ENCODE results near the gene IPO11. TPM values are rescaled to one million over a fixed set of nuclear protein-coding genes. Genes with fewer than 3 reads are reported as not detected.

Gene IPO11
- 22.7 and 24.9 TPM in 2 replicates for total RNA-seq

GRCh38 chr5:62412549-62413329, at the start of gene IPO11:
Gene IPO11, plus strand, starts transcription at chr5:62412763. Its CDS starts 24,517 bp downstream, at chr5:62437280.

GRCh38 chr5:62403411-62404250, 8.9 kb upstream of the IPO11 start, which contains the start of gene DIMT1:
Gene DIMT1, minus strand, starts transcription at chr5:62403905. Its CDS starts 133 bp downstream, at chr5:62403772.

DNA sequence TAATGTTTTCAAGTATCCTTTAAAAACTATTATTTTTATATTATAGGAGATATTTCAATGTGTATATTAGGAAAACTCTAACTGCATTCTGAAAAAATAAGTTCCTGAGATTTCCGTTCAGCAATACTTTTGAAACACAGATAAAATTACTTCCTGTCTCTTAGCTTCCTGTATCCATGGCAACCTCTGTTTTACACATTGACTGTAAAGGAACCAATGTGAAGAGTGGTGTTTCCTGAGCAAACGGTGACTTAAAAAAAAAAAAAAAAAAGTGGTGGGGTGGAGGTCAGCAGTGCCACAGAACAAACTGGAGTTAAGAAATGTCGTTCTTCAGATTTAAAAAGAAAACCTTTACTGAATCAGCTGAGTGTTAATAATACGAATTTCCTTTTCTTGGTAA, 166.0 kb downstream of the IPO11 start, which contains the start of gene LRRC70:
Gene LRRC70 (plus strand): TSS at position 280 of the 400 bp plus-strand sequence. CDS start 620 bp downstream, outside the sequence.

Other genes with a start within 250 kb of the IPO11 start
- 32.6 and 42.0 TPM in 2 replicates for gene KIF2A, start 106.6 kb upstream of the IPO11 start, total RNA-seq
- gene DIMT1, start 8.9 kb upstream of the IPO11 start, total RNA-seq, result 14.9 and 17.5 TPM in 2 replicates
- gene LRRC70, start 166.1 kb downstream of the IPO11 start, total RNA-seq, result 0.26 and 0.79 TPM in 2 replicates

Data from bronchial smooth muscle cell (primary cell).